OCI-LY7 (cell line): ENCODE results near the gene PAXX.

Experiments used
- EZH2phosphoT487 ChIP-seq: fragments of 200-600 bp; sonication (generic); IDR thresholded peaks from 2 replicates; pipeline ENCODE4 v1.6.1; 2018; ENCODE audit warnings: low read depth, borderline replicate concordance, mild to moderate bottlenecking, mixed run types, antibody characterized with exemption, low read length, moderate library complexity, mixed read lengths
- TF ChIP-seq, protein P1 (sequence below): fragments of 200-600 bp; sonication (generic); conservative IDR thresholded peaks from 2 replicates; pipeline ENCODE4 v1.5.1; 2014; ENCODE audit warnings: mild to moderate bottlenecking, antibody characterized with exemption, low read length, moderate library complexity, mixed read lengths

DNA sequence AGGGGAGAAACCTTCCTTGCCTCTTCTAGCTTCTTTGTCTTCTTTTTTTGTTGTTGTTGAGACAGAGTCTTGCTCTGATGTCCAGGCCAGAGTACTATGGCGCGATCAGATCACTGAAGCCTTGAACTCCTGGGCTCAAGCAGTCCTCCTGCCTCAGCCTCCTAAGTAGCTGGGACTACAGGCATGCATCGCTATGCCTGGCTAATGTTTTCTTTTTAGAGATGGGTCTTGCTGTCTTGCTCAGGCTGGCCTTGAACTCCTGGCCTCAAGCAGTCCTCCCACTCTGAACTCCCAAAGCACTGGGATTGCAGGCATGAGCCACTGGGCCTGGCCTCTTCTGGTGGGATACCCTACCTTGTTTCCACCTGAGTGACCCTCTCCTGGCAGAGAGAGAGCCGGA is 3.4 kb upstream of the PAXX start:
- TF ChIP-seq, protein P1, sequence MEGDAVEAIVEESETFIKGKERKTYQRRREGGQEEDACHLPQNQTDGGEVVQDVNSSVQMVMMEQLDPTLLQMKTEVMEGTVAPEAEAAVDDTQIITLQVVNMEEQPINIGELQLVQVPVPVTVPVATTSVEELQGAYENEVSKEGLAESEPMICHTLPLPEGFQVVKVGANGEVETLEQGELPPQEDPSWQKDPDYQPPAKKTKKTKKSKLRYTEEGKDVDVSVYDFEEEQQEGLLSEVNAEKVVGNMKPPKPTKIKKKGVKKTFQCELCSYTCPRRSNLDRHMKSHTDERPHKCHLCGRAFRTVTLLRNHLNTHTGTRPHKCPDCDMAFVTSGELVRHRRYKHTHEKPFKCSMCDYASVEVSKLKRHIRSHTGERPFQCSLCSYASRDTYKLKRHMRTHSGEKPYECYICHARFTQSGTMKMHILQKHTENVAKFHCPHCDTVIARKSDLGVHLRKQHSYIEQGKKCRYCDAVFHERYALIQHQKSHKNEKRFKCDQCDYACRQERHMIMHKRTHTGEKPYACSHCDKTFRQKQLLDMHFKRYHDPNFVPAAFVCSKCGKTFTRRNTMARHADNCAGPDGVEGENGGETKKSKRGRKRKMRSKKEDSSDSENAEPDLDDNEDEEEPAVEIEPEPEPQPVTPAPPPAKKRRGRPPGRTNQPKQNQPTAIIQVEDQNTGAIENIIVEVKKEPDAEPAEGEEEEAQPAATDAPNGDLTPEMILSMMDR = no peak
- no peak for TF ChIP-seq EZH2phosphoT487
